AG09309 (cell line): ENCODE data around the gene VSIG1.

Experiments used
- DNase-seq: peaks from one replicate; pipeline ENCODE4 v3.0.0-alpha.2; 2010; ENCODE audit warnings: low read depth
- H3K4me3 ChIP-seq: 2 replicates; pipeline ENCODE4 v1.5.1; 2011; ENCODE audit warnings: mild to moderate bottlenecking, low read depth, low read length, moderate library complexity; ENCODE audit not compliant: control insufficient read depth
- CTCF ChIP-seq: IDR thresholded peaks from 2 replicates; pipeline ENCODE4 v1.5.1; 2011; ENCODE audit warnings: mild to moderate bottlenecking, low read depth, low read length, inconsistent platforms; ENCODE audit not compliant: insufficient read depth, control insufficient read depth; ENCODE audit errors: missing control alignments

VSIG1 gene

DNA sequence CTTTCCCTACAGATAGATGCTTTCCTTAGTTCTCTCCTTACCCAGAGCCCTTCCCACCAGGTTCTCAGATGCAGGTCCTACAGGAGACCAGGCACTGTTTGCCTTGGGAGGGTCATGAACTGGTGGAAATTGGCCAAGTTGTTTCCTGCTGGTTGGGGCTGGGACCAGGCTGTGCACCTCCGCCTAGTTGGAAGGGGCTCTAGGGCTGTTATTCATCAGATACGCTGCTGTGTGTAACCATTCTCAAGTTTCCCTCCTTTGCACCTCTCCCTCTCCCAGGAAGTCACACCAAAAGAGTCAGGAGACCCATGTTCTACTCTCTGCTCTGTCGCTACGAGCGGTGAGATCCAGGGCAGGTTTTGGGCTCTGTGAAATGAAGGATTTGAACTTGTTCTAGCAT lies 11.9 kb upstream of the VSIG1 start:
- TF ChIP-seq CTCF: no peak
- no peak for DNase-seq
- no peak overlapping the region for H3K4me3 ChIP-seq

DNA sequence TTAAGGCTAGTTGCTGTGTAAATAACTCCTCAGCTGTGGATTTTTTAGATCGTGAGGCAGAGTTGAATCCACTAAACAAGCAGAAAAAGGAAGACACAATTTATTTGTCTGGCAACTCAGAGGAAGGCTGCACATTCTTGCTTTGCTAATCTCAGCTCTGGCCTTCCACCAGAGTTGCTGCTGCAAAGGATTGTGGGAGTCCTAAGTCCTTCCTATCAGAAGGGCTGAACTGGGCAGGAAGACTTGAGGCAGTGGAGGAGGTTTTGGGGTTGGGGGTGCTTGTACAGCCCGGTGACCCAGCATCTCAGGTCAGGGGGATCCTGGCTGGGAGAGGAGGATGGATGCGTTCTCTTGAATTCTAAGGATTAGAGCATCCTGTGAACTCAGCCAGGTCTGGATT lies 11.0 kb upstream of the VSIG1 start:
- TF ChIP-seq CTCF: no peak
- no peak for DNase-seq
- no peak overlapping the region for H3K4me3 ChIP-seq

GRCh38 chrX:108034725-108035124 lies 10.1 kb upstream of the VSIG1 start:
- H3K4me3 ChIP-seq: no peak overlapping the region
- TF ChIP-seq CTCF: no peak
- DNase-seq: no peak

- no peak for DNase-seq
- TF ChIP-seq CTCF: no peak
- H3K4me3 ChIP-seq: no peak overlapping the region
Measured at GRCh38 chrX:108036298-108036973, 8.4 kb upstream of the VSIG1 start.

DNA sequence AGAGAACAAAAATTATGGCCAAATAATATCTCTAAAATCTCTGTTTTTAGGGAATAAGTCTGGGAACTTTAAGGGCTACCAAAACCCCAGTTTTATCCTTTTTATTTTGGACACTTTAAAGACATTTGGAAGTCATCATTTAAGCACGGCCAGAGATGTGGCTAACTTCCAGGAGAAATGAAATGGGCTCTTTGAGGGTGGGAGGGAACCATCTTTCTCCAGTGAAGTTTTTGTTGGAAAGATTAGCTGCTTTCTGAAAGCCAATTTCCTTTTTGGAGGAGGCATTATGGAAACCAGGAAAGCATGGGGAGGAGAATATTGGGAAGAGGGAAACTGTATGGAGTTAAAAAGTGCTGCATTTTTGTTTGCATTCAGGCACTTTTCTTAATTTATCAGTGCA lies 4.8 kb downstream of the VSIG1 start:
- no peak overlapping the region for H3K4me3 ChIP-seq
- no peak for TF ChIP-seq CTCF
- DNase-seq: no peak

- no peak for TF ChIP-seq CTCF
- no peak for DNase-seq
- no peak overlapping the region for H3K4me3 ChIP-seq
Measured at GRCh38 chrX:108053218-108053617, 8.4 kb downstream of the VSIG1 start.

GRCh38 chrX:108055546-108055945 lies 10.7 kb downstream of the VSIG1 start:
- no peak overlapping the region for H3K4me3 ChIP-seq
- DNase-seq: no peak
- no peak for TF ChIP-seq CTCF
